ENCODE results near the gene AAR2. TPM values are rescaled to one million over a fixed set of nuclear protein-coding genes. Genes with fewer than 3 reads are reported as not detected.

The AAR2 gene
- total and polyA plus RNA-seq, 2 experiments from 2014 or later, result 34.3 to 35.4 TPM

DNA sequence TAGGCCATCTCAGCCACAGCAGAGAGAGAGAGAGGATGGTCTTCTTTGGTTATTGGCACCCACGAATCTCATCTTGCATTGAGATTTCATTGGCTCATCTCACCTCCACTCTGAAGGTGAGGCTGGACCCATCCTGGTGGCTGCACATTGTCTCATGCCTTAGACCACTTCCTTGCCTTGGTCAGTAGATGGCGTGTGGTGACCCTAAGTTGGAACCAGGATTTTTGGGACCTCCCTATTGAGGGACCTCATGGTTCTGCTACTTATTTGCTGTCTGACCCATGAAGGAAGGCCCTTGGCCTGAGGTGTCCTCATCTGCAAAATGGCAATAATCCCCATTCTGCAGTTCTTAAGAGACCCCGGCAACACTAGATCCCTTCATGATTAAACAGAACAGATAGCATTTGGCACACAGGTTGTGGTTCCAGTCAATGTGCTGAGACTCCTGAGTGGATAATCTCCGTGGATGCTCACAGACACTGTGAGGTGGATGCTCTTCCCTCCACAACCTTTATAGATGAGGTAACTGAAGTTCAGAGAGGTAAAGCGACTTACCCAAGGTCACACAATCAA is 21.5 kb upstream of the AAR2 start:
- H2AFZ ChIP-seq, result no peak overlapping the region
- H3F3A ChIP-seq (ENCODE audit: insufficient read depth), result no peaks in the 10 kb centered on the region
- no peaks in the 10 kb centered on the region for H3K79me2 ChIP-seq (ENCODE audit: insufficient read depth)
- H3K4me2 ChIP-seq (ENCODE audit: unreplicated experiment), result no peak overlapping the region
- no peaks in the 10 kb centered on the region for H3K9me2 ChIP-seq (ENCODE audit: insufficient read depth)
- TF ChIP-seq EZH2phosphoT487 (IDR thresholded peaks at IDR 0.05; ENCODE audit: insufficient read depth, low read depth), result no peak
- TF ChIP-seq EZH2 (IDR thresholded peaks at IDR 0.05; ENCODE audit: insufficient read depth, poor library complexity, severe bottlenecking), result no peak
- no peaks in the 10 kb centered on the region for H3K4me1 ChIP-seq (ENCODE audit: insufficient read depth)
- no peaks in the 10 kb centered on the region for H4K20me1 ChIP-seq (ENCODE audit: insufficient read depth)
- H3K4me3 ChIP-seq, result no peak overlapping the region
- no peak overlapping the region for H3K9ac ChIP-seq
- no peaks in the 10 kb centered on the region for H3K9me3 ChIP-seq (ENCODE audit: low read depth)
- no peaks in the 10 kb centered on the region for H3K36me3 ChIP-seq (ENCODE audit: low read depth)
- in situ Hi-C loops (cut with MboI), result no loop called here
- peak; percentile 54 for DNase-seq
- no peak overlapping the region for H3K27ac ChIP-seq
- 58 to 63% methylated on average over 5 of the region's 5 CpGs for WGBS, 2 experiments (ENCODE audit: low coverage in 1 of 2, low lambda C conversion rate in 2 of 2, missing lambda C conversion rate in 2 of 2)
- H3K27me3 ChIP-seq (replicated peaks; ENCODE audit: insufficient read depth), result no peaks in the 10 kb centered on the region

DNA sequence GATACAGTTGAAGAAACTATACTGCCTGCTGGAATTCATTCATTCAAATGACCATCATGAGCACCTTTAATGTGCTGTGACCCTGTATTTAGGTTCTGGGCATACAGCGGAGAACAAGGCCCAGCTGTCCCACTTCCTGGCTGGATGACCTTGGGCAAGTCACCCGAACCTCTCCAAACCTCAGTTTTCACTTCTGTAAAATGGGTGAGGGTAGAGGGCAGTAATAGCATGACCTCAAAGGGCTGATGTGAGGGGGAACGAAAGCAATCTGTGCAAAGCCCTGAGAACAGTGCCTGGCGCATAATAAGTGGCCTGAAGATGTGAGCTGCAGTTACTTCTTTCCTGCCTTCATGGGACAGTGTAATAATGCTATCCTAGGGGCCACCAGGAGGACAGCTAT is 20.5 kb upstream of the AAR2 start:
- TF ChIP-seq EZH2phosphoT487 (IDR thresholded peaks at IDR 0.05; ENCODE audit: insufficient read depth, low read depth) (no peak), EZH2 (IDR thresholded peaks at IDR 0.05; ENCODE audit: insufficient read depth, poor library complexity, severe bottlenecking) (no peak)
- Histone ChIP-seq H3K9ac (no peak overlapping the region), H3K9me3 (ENCODE audit: low read depth) (no peaks in the 10 kb centered on the region), H3K36me3 (ENCODE audit: low read depth) (no peaks in the 10 kb centered on the region), H3K9me2 (ENCODE audit: insufficient read depth) (no peaks in the 10 kb centered on the region), H3K4me3 (no peak overlapping the region), H3K4me1 (ENCODE audit: insufficient read depth) (no peaks in the 10 kb centered on the region), H3F3A (ENCODE audit: insufficient read depth) (no peaks in the 10 kb centered on the region), H3K27me3 (replicated peaks; ENCODE audit: insufficient read depth) (no peaks in the 10 kb centered on the region), H3K27ac (no peak overlapping the region), H2AFZ (no peak overlapping the region), H4K20me1 (ENCODE audit: insufficient read depth) (no peaks in the 10 kb centered on the region), H3K79me2 (ENCODE audit: insufficient read depth) (no peaks in the 10 kb centered on the region), H3K4me2 (ENCODE audit: unreplicated experiment) (no peak overlapping the region)
- in situ Hi-C loops (cut with MboI), result no loop called here
- 89 to 94% methylated on average over 4 of the region's 4 CpGs for WGBS, 2 experiments (ENCODE audit: low coverage in 1 of 2, low lambda C conversion rate in 2 of 2, missing lambda C conversion rate in 2 of 2)
- DNase-seq, result no peak

DNA sequence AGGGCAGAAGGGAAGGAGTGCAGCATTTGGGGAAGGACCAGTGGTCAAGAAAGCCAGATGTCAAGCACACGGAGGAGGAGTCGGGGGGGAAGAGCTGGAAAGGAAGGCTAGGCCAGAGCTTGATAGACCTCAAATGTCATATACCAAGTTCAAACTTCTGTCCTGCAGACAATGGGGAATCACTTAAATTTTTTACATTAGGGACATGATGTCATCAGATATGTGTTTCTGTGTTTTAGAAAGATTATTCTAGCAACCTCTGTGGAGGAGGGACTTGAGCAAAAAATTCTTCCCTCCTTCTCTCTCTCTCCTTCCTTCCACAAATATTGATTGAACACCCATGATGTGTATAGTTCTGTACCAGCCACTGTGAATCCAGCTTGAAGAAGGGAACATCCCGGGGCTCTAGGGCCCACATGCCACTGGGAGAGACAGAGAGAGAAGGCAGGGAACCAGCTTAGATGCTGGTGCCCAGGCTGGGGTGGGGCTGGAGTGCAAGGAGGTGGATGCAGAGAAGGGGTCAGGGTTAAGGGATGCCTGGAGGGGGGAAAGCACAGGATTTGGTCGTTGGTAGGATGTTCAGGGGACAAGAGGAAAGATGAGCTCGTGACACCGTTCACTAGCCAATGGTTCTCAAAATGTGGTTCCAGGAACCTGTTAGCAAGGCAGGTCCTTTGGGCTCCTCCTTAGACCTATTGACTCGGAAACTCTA is 19.8 kb upstream of the AAR2 start:
- H3K4me1 ChIP-seq (ENCODE audit: insufficient read depth), result no peaks in the 10 kb centered on the region
- no peaks in the 10 kb centered on the region for H4K20me1 ChIP-seq (ENCODE audit: insufficient read depth)
- H3K9ac ChIP-seq, result no peak overlapping the region
- in situ Hi-C loops (cut with MboI), result no loop called here
- no peaks in the 10 kb centered on the region for H3K9me3 ChIP-seq (ENCODE audit: low read depth)
- H3K4me2 ChIP-seq (ENCODE audit: unreplicated experiment), result no peak overlapping the region
- no peaks in the 10 kb centered on the region for H3K79me2 ChIP-seq (ENCODE audit: insufficient read depth)
- H3K4me3 ChIP-seq, result no peak overlapping the region
- H3F3A ChIP-seq (ENCODE audit: insufficient read depth), result no peaks in the 10 kb centered on the region
- H2AFZ ChIP-seq, result no peak overlapping the region
- DNase-seq, result no peak
- no peak overlapping the region for H3K27ac ChIP-seq
- WGBS, 2 experiments (ENCODE audit: low coverage in 1 of 2, low lambda C conversion rate in 2 of 2, missing lambda C conversion rate in 2 of 2), result 63 to 66% methylated on average over 7 of the region's 7 CpGs
- H3K27me3 ChIP-seq (replicated peaks; ENCODE audit: insufficient read depth), result no peaks in the 10 kb centered on the region
- H3K9me2 ChIP-seq (ENCODE audit: insufficient read depth), result no peaks in the 10 kb centered on the region
- H3K36me3 ChIP-seq (ENCODE audit: low read depth), result no peaks in the 10 kb centered on the region
- TF ChIP-seq EZH2phosphoT487 (IDR thresholded peaks at IDR 0.05; ENCODE audit: insufficient read depth, low read depth) (no peak), EZH2 (IDR thresholded peaks at IDR 0.05; ENCODE audit: insufficient read depth, poor library complexity, severe bottlenecking) (no peak)

DNA sequence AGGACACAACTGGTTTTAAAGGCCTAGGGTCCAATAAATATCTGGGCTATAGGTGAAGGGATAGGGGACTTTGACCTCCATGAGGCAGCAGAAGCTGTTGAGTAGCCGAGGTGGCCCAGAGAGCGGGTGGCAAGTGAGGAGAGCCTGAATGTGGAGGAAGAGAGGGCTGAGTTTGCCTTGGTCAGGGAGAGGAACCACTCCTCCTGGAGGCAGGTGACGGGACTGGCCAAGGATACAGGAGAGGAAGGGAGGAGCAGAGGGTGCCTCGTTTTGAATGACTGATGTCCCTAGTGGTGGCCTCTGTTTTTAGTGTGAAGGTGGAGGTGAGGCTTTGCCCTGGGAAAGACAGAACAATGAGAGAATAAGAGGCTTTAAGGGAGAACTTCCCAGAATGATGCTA is 19.1 kb upstream of the AAR2 start:
- Histone ChIP-seq H3K9ac (no peak overlapping the region), H3K27ac (no peak overlapping the region), H4K20me1 (ENCODE audit: insufficient read depth) (no peaks in the 10 kb centered on the region), H3K4me3 (no peak overlapping the region), H3K27me3 (replicated peaks; ENCODE audit: insufficient read depth) (no peaks in the 10 kb centered on the region), H3K4me1 (ENCODE audit: insufficient read depth) (no peaks in the 10 kb centered on the region), H2AFZ (no peak overlapping the region), H3K36me3 (ENCODE audit: low read depth) (no peaks in the 10 kb centered on the region), H3K9me3 (ENCODE audit: low read depth) (no peaks in the 10 kb centered on the region), H3K4me2 (ENCODE audit: unreplicated experiment) (no peak overlapping the region), H3F3A (ENCODE audit: insufficient read depth) (no peaks in the 10 kb centered on the region), H3K9me2 (ENCODE audit: insufficient read depth) (no peaks in the 10 kb centered on the region), H3K79me2 (ENCODE audit: insufficient read depth) (no peaks in the 10 kb centered on the region)
- in situ Hi-C loops (cut with MboI), result no loop called here
- no peak for DNase-seq
- TF ChIP-seq EZH2 (IDR thresholded peaks at IDR 0.05; ENCODE audit: insufficient read depth, poor library complexity, severe bottlenecking), result no peak
- WGBS, 2 experiments (ENCODE audit: low coverage in 1 of 2, low lambda C conversion rate in 2 of 2, missing lambda C conversion rate in 2 of 2), result 80 to 89% methylated on average over 4 of the region's 4 CpGs

Measured in GM23248 (cell line).